PC-3 (cell line): ENCODE results near the gene MLPH. TPM values are rescaled to one million over a fixed set of nuclear protein-coding genes. Genes with fewer than 3 reads are reported as not detected.

Experiments
- ATAC-seq: fragments of 200-7000 bp; cut with Tn5 transposase; 2 replicates; pipeline ENCODE4 v1.9.1; 2020; ENCODE audit warnings: mild to moderate bottlenecking, moderate library complexity
- BruUV-seq: library from RNA; stranded (reverse); fragments of 400-500 nt; replicated peaks from 2 replicates; lab custom pipeline; 2021; lab: Mats Ljungman, UMichigan
- CTCF ChIA-PET: fragments of 300-600 bp; sonication (Branson Sonifier 250); formaldehyde crosslinking; loops from one replicate; lab custom pipeline; 2022; ENCODE audit warnings: antibody characterized with exemption; lab: Charles Lee
- POLR2A ChIA-PET: fragments of 300-600 bp; sonication (Branson Sonifier 250); formaldehyde crosslinking; loops from one replicate; lab custom pipeline; 2022; ENCODE audit warnings: antibody characterized with exemption; ENCODE audit not compliant: unreplicated experiment; lab: Charles Lee
- DNase-seq: peaks from one replicate; pipeline ENCODE4 v3.0.0-alpha.2; 2015
- H2AFZ ChIP-seq: fragments of 300-600 bp; sonication (generic); 2 replicates; pipeline ENCODE4 v1.6.0; 2016; ENCODE audit warnings: antibody characterized with exemption, low read length
- H3F3A ChIP-seq: fragments of 300-600 bp; sonication (generic); one replicate; pipeline ENCODE4 v1.6.0; 2017; ENCODE audit warnings: antibody characterized with exemption, low read length, control low read depth, mild to moderate bottlenecking; ENCODE audit not compliant: unreplicated experiment
- H3K27ac ChIP-seq: fragments of 300-600 bp; sonication (generic); 2 replicates; pipeline ENCODE4 v1.5.1; 2016; ENCODE audit warnings: mild to moderate bottlenecking, low read length
- H3K27me3 ChIP-seq: fragments of 300-600 bp; sonication (generic); 2 replicates; pipeline ENCODE4 v1.6.1; 2016; ENCODE audit warnings: low read length, mixed read lengths
- H3K36me3 ChIP-seq: fragments of 300-600 bp; sonication (generic); 2 replicates; pipeline ENCODE4 v1.6.1; 2016; ENCODE audit warnings: low read depth, mixed run types, low read length, mixed read lengths
- H3K4me1 ChIP-seq: fragments of 300-600 bp; sonication (generic); 2 replicates; pipeline ENCODE4 v1.5.1; 2016; ENCODE audit warnings: low read length; ENCODE audit not compliant: insufficient read depth
- H3K4me2 ChIP-seq: fragments of 300-600 bp; sonication (generic); 2 replicates; pipeline ENCODE4 v1.6.0; 2016; ENCODE audit warnings: low read length
- H3K4me3 ChIP-seq: fragments of 300-600 bp; sonication (generic); 2 replicates; pipeline ENCODE4 v1.5.1; 2016; ENCODE audit warnings: mild to moderate bottlenecking, low read length, mixed read lengths
- H3K79me2 ChIP-seq: fragments of 300-600 bp; sonication (generic); 2 replicates; pipeline ENCODE4 v1.6.1; 2017; ENCODE audit warnings: low read length, mixed read lengths
- H3K9ac ChIP-seq: fragments of 300-600 bp; sonication (generic); 2 replicates; pipeline ENCODE4 v1.6.0; 2016; ENCODE audit warnings: mild to moderate bottlenecking, low read length
- H3K9me2 ChIP-seq: fragments of 300-600 bp; sonication (generic); replicated peaks from 2 replicates; pipeline ENCODE4 v1.6.1; 2016; ENCODE audit warnings: mixed run types, low read length, mixed read lengths
- H3K9me3 ChIP-seq: fragments of 300-600 bp; sonication (generic); 2 replicates; pipeline ENCODE4 v1.6.1; 2016; ENCODE audit warnings: low read length, mixed read lengths
- H4K20me1 ChIP-seq: fragments of 300-600 bp; sonication (generic); 2 replicates; pipeline ENCODE4 v1.6.1; 2016; ENCODE audit warnings: low read length, mixed read lengths
- EZH2 ChIP-seq: fragments of 300-600 bp; sonication (generic); IDR thresholded peaks from one replicate; pipeline ENCODE4 v1.6.1; 2017; ENCODE audit warnings: antibody characterized with exemption, mild to moderate bottlenecking, low read length; ENCODE audit not compliant: unreplicated experiment
- EZH2phosphoT487 ChIP-seq: fragments of 300-600 bp; sonication (generic); IDR thresholded peaks from 2 replicates; pipeline ENCODE4 v1.6.1; 2018; ENCODE audit warnings: mild to moderate bottlenecking, antibody characterized with exemption, low read length, borderline replicate concordance
- intact Hi-C: fragments of 100-400 bp; cut with micrococcal nuclease; formaldehyde crosslinking; loops from 2 replicates; pipeline ENCODE4 v1.9.0; 2023
- total RNA-seq: library from RNA; depleted of rRNA; stranded (reverse); fragments of >200 nt; gene quantifications from 2 replicates; pipeline ENCODE4 v1.2.3, GENCODE V29; 2014
- TF ChIP-seq, protein P1 (sequence below): fragments of 300-600 bp; sonication (generic); conservative IDR thresholded peaks from 2 replicates; pipeline ENCODE4 v1.5.1; 2017; ENCODE audit warnings: antibody characterized with exemption, low read depth, mild to moderate bottlenecking, low read length

Gene MLPH
- total RNA-seq, 1 experiment from 2014 or later = 201 TPM

GRCh38 chr2:237536617-237537016, 49.6 kb downstream of the MLPH start:
- H3F3A ChIP-seq = no peaks in the 10 kb centered on the region
- BruUV-seq = no TSS peak
- CTCF ChIA-PET = no interaction called here

GRCh38 chr2:237538001-237538720, 51.1 kb downstream of the MLPH start:
- no peaks in the 10 kb centered on the region for H4K20me1 ChIP-seq
- CTCF ChIA-PET = no interaction called here
- no TSS peak for BruUV-seq

More at GRCh38 chr2:237536617-237537016, 49.6 kb downstream of the MLPH start:
- Histone ChIP-seq H3K9me2 (no peaks in the 10 kb centered on the region), H3K9ac (no peak overlapping the region), H3K27me3 (no peaks in the 10 kb centered on the region), H3K4me3 (no peak overlapping the region), H3K4me2 (no peak overlapping the region), H3K79me2 (no peaks in the 10 kb centered on the region), H4K20me1 (no peaks in the 10 kb centered on the region), H3K36me3 (peaks cover 59% of the 10 kb centered on the region), H3K4me1 (no peaks in the 10 kb centered on the region), H3K27ac (no peak overlapping the region), H3K9me3 (no peaks in the 10 kb centered on the region), H2AFZ (no peak overlapping the region)
- POLR2A ChIA-PET = no interaction called here
- TF ChIP-seq EZH2 = no peak
- TF ChIP-seq EZH2phosphoT487 = no peak
- TF ChIP-seq, protein P1, sequence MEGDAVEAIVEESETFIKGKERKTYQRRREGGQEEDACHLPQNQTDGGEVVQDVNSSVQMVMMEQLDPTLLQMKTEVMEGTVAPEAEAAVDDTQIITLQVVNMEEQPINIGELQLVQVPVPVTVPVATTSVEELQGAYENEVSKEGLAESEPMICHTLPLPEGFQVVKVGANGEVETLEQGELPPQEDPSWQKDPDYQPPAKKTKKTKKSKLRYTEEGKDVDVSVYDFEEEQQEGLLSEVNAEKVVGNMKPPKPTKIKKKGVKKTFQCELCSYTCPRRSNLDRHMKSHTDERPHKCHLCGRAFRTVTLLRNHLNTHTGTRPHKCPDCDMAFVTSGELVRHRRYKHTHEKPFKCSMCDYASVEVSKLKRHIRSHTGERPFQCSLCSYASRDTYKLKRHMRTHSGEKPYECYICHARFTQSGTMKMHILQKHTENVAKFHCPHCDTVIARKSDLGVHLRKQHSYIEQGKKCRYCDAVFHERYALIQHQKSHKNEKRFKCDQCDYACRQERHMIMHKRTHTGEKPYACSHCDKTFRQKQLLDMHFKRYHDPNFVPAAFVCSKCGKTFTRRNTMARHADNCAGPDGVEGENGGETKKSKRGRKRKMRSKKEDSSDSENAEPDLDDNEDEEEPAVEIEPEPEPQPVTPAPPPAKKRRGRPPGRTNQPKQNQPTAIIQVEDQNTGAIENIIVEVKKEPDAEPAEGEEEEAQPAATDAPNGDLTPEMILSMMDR = no peak
- DNase-seq (no peak), ATAC-seq (no peak)
- intact Hi-C loops = no loop called here

More at GRCh38 chr2:237538001-237538720, 51.1 kb downstream of the MLPH start:
- no peaks in the 10 kb centered on the region for H3F3A ChIP-seq
- no peak overlapping the region for H3K9ac ChIP-seq
- no peaks in the 10 kb centered on the region for H3K4me1 ChIP-seq
- no peaks in the 10 kb centered on the region for H3K27me3 ChIP-seq
- H3K9me2 ChIP-seq = no peaks in the 10 kb centered on the region
- DNase-seq (no peak), ATAC-seq (no peak)
- H2AFZ ChIP-seq = no peak overlapping the region
- POLR2A ChIA-PET = no interaction called here
- no peak overlapping the region for H3K27ac ChIP-seq
- no peaks in the 10 kb centered on the region for H3K9me3 ChIP-seq
- no peak overlapping the region for H3K4me2 ChIP-seq
- TF ChIP-seq EZH2 (no peak), EZH2phosphoT487 (no peak)
- TF ChIP-seq, protein P1 = no peak
- intact Hi-C loops = no loop called here
- no peaks in the 10 kb centered on the region for H3K79me2 ChIP-seq
- H3K36me3 ChIP-seq = peaks cover 45% of the 10 kb centered on the region
- no peak overlapping the region for H3K4me3 ChIP-seq
